IPS-15b (cell line): ENCODE results near the gene IL36RN.

Source experiments
- H3K27me3 ChIP-seq: one replicate; pipeline ENCODE4 v1.6.1; 2013; ENCODE audit warnings: low read length; ENCODE audit not compliant: control insufficient read depth, insufficient read depth
- H3K36me3 ChIP-seq: one replicate; pipeline ENCODE4 v1.6.1; 2013; ENCODE audit warnings: low read length; ENCODE audit not compliant: control insufficient read depth, insufficient read depth
- H3K4me1 ChIP-seq: one replicate; pipeline ENCODE4 v1.6.1; 2013; ENCODE audit warnings: mild to moderate bottlenecking, low read length; ENCODE audit not compliant: control insufficient read depth, insufficient read depth
- H3K4me3 ChIP-seq: one replicate; pipeline ENCODE4 v1.5.1; 2013; ENCODE audit warnings: low read depth, low read length
- H3K9ac ChIP-seq: one replicate; pipeline ENCODE4 v1.6.1; 2013; ENCODE audit warnings: low read depth, mild to moderate bottlenecking, low read length
- H3K9me3 ChIP-seq: one replicate; pipeline ENCODE4 v1.6.1; 2013; ENCODE audit warnings: mild to moderate bottlenecking, low read length; ENCODE audit not compliant: control insufficient read depth, insufficient read depth

IL36RN gene

GRCh38 chr2:113058998-113059960 is at the start of gene IL36RN:
IL36RN (plus strand) TSS chr2:113059198; CDS start chr2:113059439, 241 bp downstream.
- no peaks in the 10 kb centered on the region for H3K9me3 ChIP-seq
- H3K36me3 ChIP-seq: no peaks in the 10 kb centered on the region
- H3K27me3 ChIP-seq: peaks cover 15% of the 10 kb centered on the region
- no peak within 1 kb of the TSS for H3K4me3 ChIP-seq
- no peaks in the 10 kb centered on the region for H3K4me1 ChIP-seq
- no peak within 1 kb of the TSS for H3K9ac ChIP-seq

- Histone ChIP-seq H3K4me1 (no peaks in the 10 kb centered on the region), H3K9ac (no peak overlapping the region), H3K4me3 (no peak overlapping the region), H3K27me3 (no peaks in the 10 kb centered on the region), H3K9me3 (no peaks in the 10 kb centered on the region), H3K36me3 (no peaks in the 10 kb centered on the region)
Observed at GRCh38 chr2:113009622-113010021, 49.4 kb upstream of the IL36RN start.

GRCh38 chr2:113010088-113010487 is 48.9 kb upstream of the IL36RN start:
- Histone ChIP-seq H3K36me3 (no peaks in the 10 kb centered on the region), H3K27me3 (no peaks in the 10 kb centered on the region), H3K9ac (no peak overlapping the region), H3K9me3 (no peaks in the 10 kb centered on the region), H3K4me1 (no peaks in the 10 kb centered on the region), H3K4me3 (no peak overlapping the region)

- Histone ChIP-seq H3K9ac (no peak overlapping the region), H3K4me3 (no peak overlapping the region), H3K4me1 (no peaks in the 10 kb centered on the region), H3K36me3 (no peaks in the 10 kb centered on the region), H3K9me3 (no peaks in the 10 kb centered on the region), H3K27me3 (no peaks in the 10 kb centered on the region)
Observed at GRCh38 chr2:113011108-113011507, 47.9 kb upstream of the IL36RN start.

DNA sequence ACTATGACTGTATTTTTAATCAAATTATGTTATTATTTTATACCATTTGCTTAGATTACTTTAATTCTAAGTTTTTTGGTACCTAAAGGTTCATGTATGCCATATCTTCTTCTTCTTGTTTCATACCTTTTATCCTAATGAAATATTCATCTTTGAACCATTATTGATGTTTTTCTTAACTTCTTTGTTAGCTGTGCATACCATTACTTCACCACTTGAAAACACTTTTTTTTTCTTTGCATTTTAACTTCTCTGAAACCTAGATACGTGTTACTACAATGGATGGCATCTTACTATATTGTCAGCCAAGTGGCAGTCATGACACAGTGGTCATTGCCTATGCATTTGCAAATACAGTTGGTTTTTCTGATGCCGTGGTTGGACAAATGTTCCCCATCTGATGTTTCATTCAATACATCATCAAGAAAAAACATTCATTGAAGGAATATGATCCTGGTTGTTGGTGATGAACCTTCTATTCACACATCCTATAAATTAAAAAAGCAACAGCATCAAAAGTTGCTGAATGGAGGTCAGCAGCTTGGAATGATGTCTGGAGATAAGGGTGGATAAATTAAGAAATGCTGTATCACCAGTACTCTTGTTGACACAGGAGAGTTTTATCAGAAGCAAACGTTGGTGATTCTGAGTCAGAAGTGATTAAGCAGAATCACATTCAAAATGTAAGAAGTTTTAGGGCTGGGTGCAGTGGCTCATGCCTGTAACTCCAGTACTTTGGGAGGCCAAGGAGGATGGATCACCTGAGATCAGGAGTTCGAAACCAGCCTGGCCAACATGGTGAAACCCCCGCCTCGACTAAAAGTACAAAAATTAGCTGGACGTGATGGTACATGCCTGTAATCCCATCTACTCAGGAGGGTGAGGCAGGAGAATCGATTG is 46.3 kb upstream of the IL36RN start:
- no peak overlapping the region for H3K9ac ChIP-seq
- no peaks in the 10 kb centered on the region for H3K27me3 ChIP-seq
- no peak overlapping the region for H3K4me3 ChIP-seq
- H3K36me3 ChIP-seq: no peaks in the 10 kb centered on the region
- no peaks in the 10 kb centered on the region for H3K9me3 ChIP-seq
- no peaks in the 10 kb centered on the region for H3K4me1 ChIP-seq

GRCh38 chr2:113013336-113013661 is 45.7 kb upstream of the IL36RN start:
- Histone ChIP-seq H3K4me1 (no peaks in the 10 kb centered on the region), H3K4me3 (no peak overlapping the region), H3K36me3 (no peaks in the 10 kb centered on the region), H3K27me3 (no peaks in the 10 kb centered on the region), H3K9me3 (no peaks in the 10 kb centered on the region), H3K9ac (no peak overlapping the region)

DNA sequence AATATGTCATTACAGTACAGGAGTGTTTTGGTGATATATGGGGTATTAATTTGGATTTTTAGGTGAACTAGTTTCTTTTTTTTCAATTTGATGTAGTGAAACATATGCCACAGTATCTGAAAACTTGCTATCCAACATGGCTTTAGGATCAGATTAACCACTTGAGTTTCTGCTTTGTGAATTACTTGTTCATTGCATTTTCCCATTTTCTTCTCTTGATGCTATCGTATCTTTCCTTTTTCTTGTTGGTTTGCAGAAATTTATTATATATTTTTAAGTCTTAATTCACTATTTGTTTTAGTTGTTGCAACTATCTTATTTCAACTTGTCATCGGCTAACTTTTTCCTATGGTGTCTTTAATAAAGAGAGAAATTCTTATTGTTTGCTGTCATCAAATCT is 44.9 kb upstream of the IL36RN start:
- Histone ChIP-seq H3K4me3 (no peak overlapping the region), H3K36me3 (no peaks in the 10 kb centered on the region), H3K27me3 (no peaks in the 10 kb centered on the region), H3K9ac (no peak overlapping the region), H3K4me1 (no peaks in the 10 kb centered on the region), H3K9me3 (no peaks in the 10 kb centered on the region)

- H3K9me3 ChIP-seq: no peaks in the 10 kb centered on the region
- no peak overlapping the region for H3K4me3 ChIP-seq
- H3K9ac ChIP-seq: no peak overlapping the region
- H3K36me3 ChIP-seq: no peaks in the 10 kb centered on the region
- no peaks in the 10 kb centered on the region for H3K4me1 ChIP-seq
- no peaks in the 10 kb centered on the region for H3K27me3 ChIP-seq
Observed at GRCh38 chr2:113015042-113015441, 44.0 kb upstream of the IL36RN start.

DNA sequence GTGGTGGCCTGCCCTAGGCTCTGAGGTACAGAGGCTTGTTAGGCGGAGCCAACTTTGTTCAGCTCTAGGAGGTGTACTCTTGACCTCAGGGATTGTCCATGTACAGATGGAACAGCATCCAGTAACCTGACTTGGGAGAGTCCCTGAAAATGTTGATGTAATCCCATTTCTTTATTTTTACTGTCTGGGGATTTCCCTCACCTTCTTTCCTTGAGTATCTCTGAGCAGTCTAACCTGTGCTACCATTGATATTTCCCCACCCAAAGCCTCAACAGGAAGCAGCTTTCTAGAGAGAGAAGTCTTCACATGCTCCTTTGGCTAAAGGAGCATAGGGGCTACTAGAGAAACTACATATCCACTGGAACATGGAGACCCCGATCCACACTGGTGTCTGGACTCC is 43.3 kb upstream of the IL36RN start:
- no peaks in the 10 kb centered on the region for H3K4me1 ChIP-seq
- H3K27me3 ChIP-seq: no peaks in the 10 kb centered on the region
- no peak overlapping the region for H3K9ac ChIP-seq
- no peak overlapping the region for H3K4me3 ChIP-seq
- H3K9me3 ChIP-seq: no peaks in the 10 kb centered on the region
- H3K36me3 ChIP-seq: no peaks in the 10 kb centered on the region

DNA sequence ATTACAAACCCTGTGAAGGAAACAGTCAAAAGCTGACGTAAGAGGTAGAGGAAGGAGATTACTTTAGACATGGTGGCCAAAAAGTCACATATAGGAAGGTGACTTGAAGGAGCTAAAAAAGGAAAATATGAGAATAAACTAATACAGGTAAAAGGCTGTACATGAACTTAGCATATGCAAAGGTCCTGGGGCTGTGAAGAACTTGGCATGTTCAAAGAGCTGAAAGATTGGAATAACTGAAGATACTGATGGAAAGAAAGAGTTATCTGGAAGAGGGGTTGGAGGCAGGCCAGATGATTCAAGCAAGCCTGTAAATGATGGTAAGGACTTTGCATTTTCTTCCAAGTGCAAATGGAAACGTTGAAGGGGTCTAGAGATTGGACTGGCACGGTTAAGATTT is 40.5 kb upstream of the IL36RN start:
- no peaks in the 10 kb centered on the region for H3K36me3 ChIP-seq
- H3K9ac ChIP-seq: no peak overlapping the region
- H3K4me3 ChIP-seq: no peak overlapping the region

GRCh38 chr2:113021312-113021711 is 37.7 kb upstream of the IL36RN start:
- Histone ChIP-seq H3K36me3 (no peaks in the 10 kb centered on the region), H3K4me1 (no peaks in the 10 kb centered on the region), H3K9ac (no peak overlapping the region), H3K4me3 (no peak overlapping the region), H3K9me3 (no peaks in the 10 kb centered on the region), H3K27me3 (no peaks in the 10 kb centered on the region)

More for the DNA sequence above, 40.5 kb upstream of the IL36RN start:
- Histone ChIP-seq H3K27me3 (no peaks in the 10 kb centered on the region), H3K9me3 (no peaks in the 10 kb centered on the region), H3K4me1 (no peaks in the 10 kb centered on the region)
